HG02623 (cell line): ENCODE data around the gene DUT.

Source experiments
- ATAC-seq: cut with Tn5 transposase; IDR thresholded peaks from one replicate; pipeline ENCODE4 v1.9.1; 2021; ENCODE audit warnings: moderate library complexity; ENCODE audit not compliant: unreplicated experiment

The DUT gene

GRCh38 chr15:48330855-48331795 lies at the start of gene DUT:
DUT (plus strand) TSS chr15:48331429; CDS start chr15:48331516, 87 bp downstream.
- peak; percentile 90 for ATAC-seq

DNA sequence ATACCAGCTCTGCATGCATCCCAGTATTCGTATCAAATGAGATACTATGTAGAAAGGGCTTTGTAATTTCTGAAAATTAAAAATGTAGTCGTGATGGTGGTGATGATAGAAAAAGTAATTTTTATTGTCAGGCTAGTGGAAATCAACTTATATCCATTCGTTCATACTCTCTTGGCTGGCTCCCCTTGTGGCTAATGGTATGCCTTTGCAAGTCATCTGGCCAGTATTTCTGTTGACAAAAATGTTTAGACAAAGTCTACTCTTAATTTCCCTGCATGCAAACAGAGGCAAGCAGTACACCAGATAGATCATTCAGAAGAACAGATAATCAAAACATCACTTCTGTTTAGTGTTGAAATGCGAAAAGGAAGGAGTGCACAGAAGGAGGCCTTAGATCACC lies 49.6 kb upstream of the DUT start:
- no peak for ATAC-seq

GRCh38 chr15:48282216-48282615 lies 49.0 kb upstream of the DUT start:
- no peak for ATAC-seq

- ATAC-seq, result no peak
These were observed 47.7 kb upstream of the DUT start for GRCh38 chr15:48283396-48284145.

DNA sequence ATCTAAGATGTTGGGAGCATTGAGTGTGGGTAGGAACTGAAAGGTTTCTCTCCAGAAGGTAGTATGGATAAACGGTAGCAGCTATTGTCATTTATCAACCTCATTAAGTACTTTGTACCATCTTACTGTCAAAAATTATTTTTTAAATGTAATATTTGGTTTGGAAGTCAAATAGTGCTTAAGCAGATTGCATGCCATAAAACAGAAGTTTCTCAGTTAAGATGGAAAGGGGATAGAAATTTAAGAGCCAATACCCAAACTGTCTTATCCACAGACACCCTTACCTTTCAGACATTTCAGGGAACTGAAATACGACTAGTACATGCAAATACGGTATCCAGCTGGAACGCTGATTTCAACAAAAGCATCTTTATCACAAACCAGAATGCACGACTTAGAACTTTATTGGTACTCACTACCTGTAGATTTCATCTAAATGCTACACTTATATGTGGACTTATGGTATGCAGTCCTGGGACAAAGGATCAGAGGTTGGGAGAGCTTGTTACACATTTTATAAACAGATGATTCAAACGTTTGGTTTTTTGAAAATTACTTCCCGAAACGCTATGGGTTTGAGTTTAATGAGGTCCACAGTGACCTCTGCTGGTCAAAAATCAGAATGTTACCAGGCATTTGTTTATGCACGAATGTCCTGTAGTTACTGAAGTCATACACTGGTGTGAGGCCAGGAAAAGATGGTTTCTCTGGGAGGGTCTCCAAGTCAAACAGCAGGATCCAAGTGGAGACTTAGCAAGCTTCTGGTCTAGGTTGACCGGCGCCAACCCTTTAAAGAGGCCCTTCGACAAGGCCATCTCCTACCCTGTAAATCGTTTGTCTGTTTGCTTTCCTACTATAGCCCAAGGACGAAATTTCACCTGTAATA lies 45.7 kb upstream of the DUT start:
- peak; percentile 79 for ATAC-seq

DNA sequence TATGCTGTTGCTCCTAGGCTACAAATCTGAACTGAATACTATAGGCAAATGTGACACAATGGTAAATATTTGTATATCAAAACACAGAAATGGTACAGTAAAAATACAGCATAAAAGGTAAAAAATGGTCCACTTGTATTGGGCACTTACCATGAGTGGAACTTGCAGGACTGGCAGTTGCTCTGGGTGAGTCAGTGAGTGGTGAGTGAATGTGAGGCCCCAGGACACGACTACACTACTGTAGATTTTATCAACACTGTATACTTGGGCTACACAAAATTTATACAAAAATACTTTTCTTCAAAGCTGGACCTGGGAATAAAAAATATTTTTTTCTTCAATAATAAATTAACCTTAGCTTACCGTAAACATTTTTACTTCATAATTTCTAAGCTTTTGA lies 41.6 kb upstream of the DUT start:
- no peak for ATAC-seq

- no peak for ATAC-seq
These were observed 38.8 kb upstream of the DUT start for GRCh38 chr15:48292458-48292857.

GRCh38 chr15:48297668-48298067 lies 33.6 kb upstream of the DUT start:
- ATAC-seq, result no peak

- ATAC-seq, result no peak
These were observed 32.3 kb upstream of the DUT start for GRCh38 chr15:48298914-48299313.

DNA sequence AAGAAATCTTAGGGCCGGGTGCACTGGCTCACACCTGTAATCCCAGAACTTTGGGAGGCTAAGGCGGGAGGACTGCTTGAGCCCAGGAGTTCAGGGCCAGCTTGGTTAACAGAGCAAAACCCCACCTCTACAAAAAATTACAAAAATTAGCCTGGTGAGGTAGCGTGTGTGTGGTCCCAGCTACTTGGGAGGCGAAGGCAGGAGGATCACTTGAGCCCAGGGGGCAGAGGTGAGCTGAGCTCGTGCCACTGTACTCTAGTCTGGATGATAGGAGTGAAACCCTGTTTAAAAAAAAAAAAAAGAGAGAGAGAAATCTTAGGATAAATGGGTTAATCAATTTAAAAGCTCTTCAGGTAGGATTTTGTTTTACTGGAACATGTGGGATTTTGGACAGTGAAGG lies 31.2 kb upstream of the DUT start:
- no peak for ATAC-seq

DNA sequence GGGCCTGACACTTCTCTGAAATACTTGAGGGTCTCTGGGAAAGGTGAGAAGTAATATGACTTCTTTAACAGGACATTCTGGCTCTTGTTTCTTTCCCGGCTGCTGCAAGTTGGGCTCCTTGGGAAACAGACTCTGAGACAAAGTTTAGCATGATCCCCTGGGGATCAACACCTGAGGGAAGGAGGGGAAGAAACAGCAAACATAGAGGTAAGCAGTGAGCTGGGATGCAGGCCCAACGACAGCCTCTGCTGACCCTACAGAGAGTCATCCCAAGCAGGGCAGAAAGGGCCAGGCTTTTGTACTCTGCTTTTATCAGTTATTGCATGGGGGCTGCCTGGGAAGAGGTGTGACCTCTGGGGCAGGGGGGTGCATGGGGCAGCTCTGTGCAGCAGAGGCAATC lies 26.8 kb upstream of the DUT start:
- ATAC-seq, result no peak

GRCh38 chr15:48306639-48307038 lies 24.6 kb upstream of the DUT start:
- ATAC-seq, result no peak

DNA sequence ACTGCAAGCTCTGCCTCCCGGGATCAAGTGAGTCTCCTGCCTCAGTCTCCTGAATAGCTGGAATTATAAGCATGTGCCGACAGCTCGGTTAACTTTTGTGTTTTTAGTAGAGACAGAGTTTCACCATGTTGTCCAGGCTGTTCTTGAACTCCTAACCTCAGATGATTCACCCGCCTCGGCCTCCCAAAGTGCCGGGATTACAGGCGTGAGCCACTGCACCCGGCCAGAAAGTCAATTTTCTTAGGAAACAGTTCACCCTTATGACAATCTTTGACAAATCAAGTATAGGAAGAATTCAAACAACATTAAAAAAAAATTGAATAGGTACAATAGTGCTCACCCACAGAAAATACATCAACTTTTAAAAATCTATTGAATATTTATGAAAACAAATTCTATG lies 23.6 kb upstream of the DUT start:
- ATAC-seq, result no peak

GRCh38 chr15:48309740-48310139 lies 21.5 kb upstream of the DUT start:
- ATAC-seq, result no peak

GRCh38 chr15:48313216-48313615 lies 18.0 kb upstream of the DUT start:
- ATAC-seq, result no peak

- ATAC-seq, result no peak
These were observed 16.2 kb upstream of the DUT start for GRCh38 chr15:48315041-48315440.

DNA sequence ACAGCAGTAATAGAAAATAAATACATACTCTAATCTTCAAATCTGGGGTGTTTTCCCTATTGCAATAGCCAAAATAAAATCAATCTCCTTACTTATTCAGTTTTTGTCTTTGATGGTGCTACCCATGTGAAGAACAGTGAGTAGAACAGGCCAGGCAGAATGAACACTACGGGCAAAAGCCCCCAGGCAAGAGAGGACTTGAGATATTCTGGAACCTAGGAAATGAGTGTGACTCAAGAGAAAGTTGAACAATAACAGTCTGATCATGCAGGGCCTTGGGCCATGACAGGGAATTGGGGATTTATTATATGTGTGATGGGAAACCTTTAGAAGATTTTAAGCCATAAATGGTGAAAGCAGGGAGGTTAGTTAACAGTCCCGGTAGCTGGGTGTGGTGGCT lies 14.0 kb upstream of the DUT start:
- no peak for ATAC-seq

GRCh38 chr15:48318131-48318530 lies 13.1 kb upstream of the DUT start:
- ATAC-seq, result no peak

GRCh38 chr15:48323294-48323693 lies 7.9 kb upstream of the DUT start:
- no peak for ATAC-seq

DNA sequence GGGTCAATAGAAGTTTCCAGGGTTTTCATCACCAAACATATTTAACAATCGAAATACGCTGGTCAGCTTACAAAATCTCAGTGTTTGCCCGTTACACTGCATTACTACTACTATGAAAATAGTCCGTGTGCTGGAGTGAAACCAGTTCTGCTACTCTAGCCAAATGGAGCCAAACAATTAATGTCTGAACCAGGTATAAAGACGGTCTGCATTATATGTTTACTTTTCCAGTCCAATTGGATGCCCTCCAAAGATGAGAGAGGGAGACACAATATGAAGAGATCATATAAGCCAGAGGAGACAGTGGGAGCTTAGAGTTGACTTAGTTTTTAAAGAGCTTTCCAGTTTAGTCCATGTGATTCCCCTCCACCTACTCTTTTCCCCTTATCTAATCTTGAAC lies 6.3 kb upstream of the DUT start:
- no peak for ATAC-seq

GRCh38 chr15:48325400-48325799 lies 5.8 kb upstream of the DUT start:
- no peak for ATAC-seq
